ENCODE data around the gene CLIP2.

CLIP2 gene

GRCh38 chr7:74290981-74291441 is 1.8 kb downstream of the CLIP2 start:
- Histone ChIP-seq H3K9ac (ENCODE audit: low read length) (no peak overlapping the region), H3K36me3 (ENCODE audit: control insufficient read depth, low read depth, low read length) (no peaks in the 10 kb centered on the region), H3K9me3 (ENCODE audit: control insufficient read depth, low read depth, low read length) (no peaks in the 10 kb centered on the region), H3K4me3 (ENCODE audit: low read length) (peak overlapping the region; percentile 60), H3K4me1 (ENCODE audit: control insufficient read depth, low read depth, low read length) (peaks cover 21% of the 10 kb centered on the region), H3K27ac (ENCODE audit: low read length) (no peak overlapping the region), H3K27me3 (ENCODE audit: control insufficient read depth, insufficient read depth, low read length) (peaks cover 27% of the 10 kb centered on the region)

GRCh38 chr7:74291535-74291934 is 2.3 kb downstream of the CLIP2 start:
- no peaks in the 10 kb centered on the region for H3K36me3 ChIP-seq (ENCODE audit: control insufficient read depth, low read depth, low read length)
- no peak overlapping the region for H3K9ac ChIP-seq (ENCODE audit: low read length)
- H3K9me3 ChIP-seq (ENCODE audit: control insufficient read depth, low read depth, low read length), result no peaks in the 10 kb centered on the region
- H3K27ac ChIP-seq (ENCODE audit: low read length), result no peak overlapping the region
- no peak overlapping the region for H3K4me3 ChIP-seq (ENCODE audit: low read length)
- peaks cover 27% of the 10 kb centered on the region for H3K27me3 ChIP-seq (ENCODE audit: control insufficient read depth, insufficient read depth, low read length)
- H3K4me1 ChIP-seq (ENCODE audit: control insufficient read depth, low read depth, low read length), result peaks cover 21% of the 10 kb centered on the region

GRCh38 chr7:74292757-74293576 is 3.8 kb downstream of the CLIP2 start:
- Histone ChIP-seq H3K4me3 (ENCODE audit: low read length) (no peak overlapping the region), H3K4me1 (ENCODE audit: control insufficient read depth, low read depth, low read length) (peaks cover 21% of the 10 kb centered on the region), H3K9me3 (ENCODE audit: control insufficient read depth, low read depth, low read length) (no peaks in the 10 kb centered on the region), H3K9ac (ENCODE audit: low read length) (no peak overlapping the region), H3K27me3 (ENCODE audit: control insufficient read depth, insufficient read depth, low read length) (peaks cover 19% of the 10 kb centered on the region), H3K27ac (ENCODE audit: low read length) (no peak overlapping the region), H3K36me3 (ENCODE audit: control insufficient read depth, low read depth, low read length) (no peaks in the 10 kb centered on the region)

GRCh38 chr7:74293577-74293908 is 4.3 kb downstream of the CLIP2 start:
- Histone ChIP-seq H3K4me3 (ENCODE audit: low read length) (no peak overlapping the region), H3K9ac (ENCODE audit: low read length) (no peak overlapping the region), H3K27ac (ENCODE audit: low read length) (no peak overlapping the region), H3K9me3 (ENCODE audit: control insufficient read depth, low read depth, low read length) (no peaks in the 10 kb centered on the region), H3K27me3 (ENCODE audit: control insufficient read depth, insufficient read depth, low read length) (peaks cover 13% of the 10 kb centered on the region), H3K4me1 (ENCODE audit: control insufficient read depth, low read depth, low read length) (peaks cover 16% of the 10 kb centered on the region), H3K36me3 (ENCODE audit: control insufficient read depth, low read depth, low read length) (no peaks in the 10 kb centered on the region)

- Histone ChIP-seq H3K9me3 (ENCODE audit: control insufficient read depth, low read depth, low read length) (no peaks in the 10 kb centered on the region), H3K27ac (ENCODE audit: low read length) (no peak overlapping the region), H3K36me3 (ENCODE audit: control insufficient read depth, low read depth, low read length) (no peaks in the 10 kb centered on the region), H3K27me3 (ENCODE audit: control insufficient read depth, insufficient read depth, low read length) (peaks cover 9% of the 10 kb centered on the region), H3K4me3 (ENCODE audit: low read length) (no peak overlapping the region), H3K9ac (ENCODE audit: low read length) (no peak overlapping the region), H3K4me1 (ENCODE audit: control insufficient read depth, low read depth, low read length) (peaks cover 16% of the 10 kb centered on the region)
Measured at GRCh38 chr7:74294191-74294998, 5.2 kb downstream of the CLIP2 start.

- H3K36me3 ChIP-seq (ENCODE audit: control insufficient read depth, low read depth, low read length), result no peaks in the 10 kb centered on the region
- no peak overlapping the region for H3K4me3 ChIP-seq (ENCODE audit: low read length)
- no peaks in the 10 kb centered on the region for H3K9me3 ChIP-seq (ENCODE audit: control insufficient read depth, low read depth, low read length)
- no peak overlapping the region for H3K9ac ChIP-seq (ENCODE audit: low read length)
- H3K27me3 ChIP-seq (ENCODE audit: control insufficient read depth, insufficient read depth, low read length), result no peaks in the 10 kb centered on the region
- H3K4me1 ChIP-seq (ENCODE audit: control insufficient read depth, low read depth, low read length), result peaks cover 10% of the 10 kb centered on the region
- no peak overlapping the region for H3K27ac ChIP-seq (ENCODE audit: low read length)
Measured at GRCh38 chr7:74297516-74298233, 8.5 kb downstream of the CLIP2 start.

- Histone ChIP-seq H3K9me3 (ENCODE audit: control insufficient read depth, low read depth, low read length) (no peaks in the 10 kb centered on the region), H3K27me3 (ENCODE audit: control insufficient read depth, insufficient read depth, low read length) (no peaks in the 10 kb centered on the region), H3K4me1 (ENCODE audit: control insufficient read depth, low read depth, low read length) (peaks cover 4% of the 10 kb centered on the region), H3K9ac (ENCODE audit: low read length) (no peak overlapping the region), H3K4me3 (ENCODE audit: low read length) (no peak overlapping the region), H3K27ac (ENCODE audit: low read length) (no peak overlapping the region), H3K36me3 (ENCODE audit: control insufficient read depth, low read depth, low read length) (no peaks in the 10 kb centered on the region)
Measured at GRCh38 chr7:74299401-74299800, 10.2 kb downstream of the CLIP2 start.

GRCh38 chr7:74300926-74301325 is 11.7 kb downstream of the CLIP2 start:
- no peaks in the 10 kb centered on the region for H3K27me3 ChIP-seq (ENCODE audit: control insufficient read depth, insufficient read depth, low read length)
- no peaks in the 10 kb centered on the region for H3K36me3 ChIP-seq (ENCODE audit: control insufficient read depth, low read depth, low read length)
- H3K9me3 ChIP-seq (ENCODE audit: control insufficient read depth, low read depth, low read length), result no peaks in the 10 kb centered on the region
- H3K4me1 ChIP-seq (ENCODE audit: control insufficient read depth, low read depth, low read length), result no peaks in the 10 kb centered on the region
- no peak overlapping the region for H3K27ac ChIP-seq (ENCODE audit: low read length)
- H3K4me3 ChIP-seq (ENCODE audit: low read length), result no peak overlapping the region
- no peak overlapping the region for H3K9ac ChIP-seq (ENCODE audit: low read length)

- H3K36me3 ChIP-seq (ENCODE audit: control insufficient read depth, low read depth, low read length), result no peaks in the 10 kb centered on the region
- no peaks in the 10 kb centered on the region for H3K27me3 ChIP-seq (ENCODE audit: control insufficient read depth, insufficient read depth, low read length)
- no peak overlapping the region for H3K9ac ChIP-seq (ENCODE audit: low read length)
- no peak overlapping the region for H3K4me3 ChIP-seq (ENCODE audit: low read length)
- no peaks in the 10 kb centered on the region for H3K9me3 ChIP-seq (ENCODE audit: control insufficient read depth, low read depth, low read length)
- no peaks in the 10 kb centered on the region for H3K4me1 ChIP-seq (ENCODE audit: control insufficient read depth, low read depth, low read length)
- no peak overlapping the region for H3K27ac ChIP-seq (ENCODE audit: low read length)
Measured at GRCh38 chr7:74302745-74303221, 13.6 kb downstream of the CLIP2 start.

- no peak overlapping the region for H3K27ac ChIP-seq (ENCODE audit: low read length)
- no peaks in the 10 kb centered on the region for H3K9me3 ChIP-seq (ENCODE audit: control insufficient read depth, low read depth, low read length)
- H3K9ac ChIP-seq (ENCODE audit: low read length), result no peak overlapping the region
- H3K4me3 ChIP-seq (ENCODE audit: low read length), result no peak overlapping the region
- no peaks in the 10 kb centered on the region for H3K36me3 ChIP-seq (ENCODE audit: control insufficient read depth, low read depth, low read length)
- H3K27me3 ChIP-seq (ENCODE audit: control insufficient read depth, insufficient read depth, low read length), result no peaks in the 10 kb centered on the region
- H3K4me1 ChIP-seq (ENCODE audit: control insufficient read depth, low read depth, low read length), result no peaks in the 10 kb centered on the region
Measured at GRCh38 chr7:74304550-74304949, 15.3 kb downstream of the CLIP2 start.

GRCh38 chr7:74306004-74306729 is 17.0 kb downstream of the CLIP2 start:
- H3K9me3 ChIP-seq (ENCODE audit: control insufficient read depth, low read depth, low read length), result no peaks in the 10 kb centered on the region
- no peaks in the 10 kb centered on the region for H3K4me1 ChIP-seq (ENCODE audit: control insufficient read depth, low read depth, low read length)
- H3K36me3 ChIP-seq (ENCODE audit: control insufficient read depth, low read depth, low read length), result no peaks in the 10 kb centered on the region
- no peak overlapping the region for H3K9ac ChIP-seq (ENCODE audit: low read length)
- no peak overlapping the region for H3K4me3 ChIP-seq (ENCODE audit: low read length)
- H3K27me3 ChIP-seq (ENCODE audit: control insufficient read depth, insufficient read depth, low read length), result no peaks in the 10 kb centered on the region
- no peak overlapping the region for H3K27ac ChIP-seq (ENCODE audit: low read length)

All from iPS-18a (cell line).